Renal cortex interstitium (tissue), 15 donors: ENCODE measurements around the gene TLE5. TPM values are rescaled to one million over a fixed set of nuclear protein-coding genes. Genes with fewer than 3 reads are reported as not detected.

Source experiments
- DNase-seq, 11 donors: peaks; one replicate each; pipeline ENCODE4 v3.0.0-alpha.2; 2013; ENCODE audit warnings: low read depth in 9 of 11, low spot score in 4 of 11; ENCODE audit errors: extremely low read depth in 1 of 11
- long read RNA-seq, 16 experiments: transcript quantifications; one replicate each; lab custom pipeline, GENCODE V29; 2026
- polyA plus RNA-seq, 3 donors: library from polyadenylated mRNA; unstranded; fragments of 120-200 nt; gene quantifications; one replicate each; pipeline ENCODE4 v1.2.1, GENCODE V29; 2013; ENCODE audit not compliant: insufficient read length in 3 of 3

TLE5 gene
- 100 to 1,000 TPM; 419 to 491 (median 450) TPM for polyA plus RNA-seq
- long read RNA-seq, donor 1, transcript AES-205 (2 exons, 367 nt): minor isoform, 11 of 82 reads
- long read RNA-seq, donor 1, transcript AES-202 (7 exons, 1,608 nt): major isoform, 42 of 82 reads
- long read RNA-seq, donor 1, transcript AES-207 (6 exons, 942 nt): minor isoform, 10 of 82 reads
- long read RNA-seq, donor 1, partial matches to known transcripts: 12 of 82 reads
- long read RNA-seq, donor 1, other reads (novel, unspliced or antisense): 0 of 82 reads
- long read RNA-seq, donor 2, transcript AES-207 (6 exons, 942 nt): minor isoform, 6 of 79 reads
- long read RNA-seq, donor 2, transcript AES-210 (3 exons, 1,100 nt): minor isoform, 9 of 79 reads
- long read RNA-seq, donor 2, transcript AES-205 (2 exons, 367 nt): minor isoform, 13 of 79 reads
- long read RNA-seq, donor 2, transcript AES-202 (7 exons, 1,608 nt): major isoform, 43 of 79 reads
- long read RNA-seq, donor 2, partial matches to known transcripts: 5 of 79 reads
- long read RNA-seq, donor 2, other reads (novel, unspliced or antisense): 0 of 79 reads
- long read RNA-seq, donor 3, transcript AES-207 (6 exons, 942 nt): minor isoform, 8 of 146 reads
- long read RNA-seq, donor 3, transcript AES-205 (2 exons, 367 nt): minor isoform, 16 of 146 reads
- long read RNA-seq, donor 3, transcript AES-202 (7 exons, 1,608 nt): major isoform, 101 of 146 reads
- long read RNA-seq, donor 3, partial matches to known transcripts: 12 of 146 reads
- long read RNA-seq, donor 3, other reads (novel, unspliced or antisense): 5 of 146 reads
- long read RNA-seq, donor 4, transcript AES-202 (7 exons, 1,608 nt): major isoform, 72 of 81 reads
- long read RNA-seq, donor 4, partial matches to known transcripts: 0 of 81 reads
- long read RNA-seq, donor 4, other reads (novel, unspliced or antisense): 0 of 81 reads
- long read RNA-seq, donor 5: 0 reads
- long read RNA-seq, donor 6, transcript AES-205 (2 exons, 367 nt): minor isoform, 19 of 90 reads
- long read RNA-seq, donor 6, transcript AES-207 (6 exons, 942 nt): minor isoform, 6 of 90 reads
- long read RNA-seq, donor 6, transcript AES-202 (7 exons, 1,608 nt): major isoform, 59 of 90 reads
- long read RNA-seq, donor 6, partial matches to known transcripts: 0 of 90 reads
- long read RNA-seq, donor 6, other reads (novel, unspliced or antisense): 0 of 90 reads
- long read RNA-seq, donor 7, transcript AES-207 (6 exons, 942 nt): minor isoform, 8 of 111 reads
- long read RNA-seq, donor 7, transcript AES-202 (7 exons, 1,608 nt): major isoform, 85 of 111 reads
- long read RNA-seq, donor 7, transcript AES-205 (2 exons, 367 nt): minor isoform, 10 of 111 reads
- long read RNA-seq, donor 7, partial matches to known transcripts: 0 of 111 reads
- long read RNA-seq, donor 7, other reads (novel, unspliced or antisense): 5 of 111 reads
- long read RNA-seq, donor 8: 0 reads
- long read RNA-seq, donor 9, transcript AES-202 (7 exons, 1,608 nt): major isoform, 78 of 93 reads
- long read RNA-seq, donor 9, partial matches to known transcripts: 0 of 93 reads
- long read RNA-seq, donor 9, other reads (novel, unspliced or antisense): 5 of 93 reads
- long read RNA-seq, donor 10, transcript AES-202 (7 exons, 1,608 nt): major isoform, 69 of 86 reads
- long read RNA-seq, donor 10, transcript AES-205 (2 exons, 367 nt): minor isoform, 8 of 86 reads
- long read RNA-seq, donor 10, partial matches to known transcripts: 6 of 86 reads
- long read RNA-seq, donor 10, other reads (novel, unspliced or antisense): 0 of 86 reads
- long read RNA-seq, donor 11, transcript AES-205 (2 exons, 367 nt): minor isoform, 6 of 91 reads
- long read RNA-seq, donor 11, transcript AES-202 (7 exons, 1,608 nt): major isoform, 68 of 91 reads
- long read RNA-seq, donor 11, partial matches to known transcripts: 7 of 91 reads
- long read RNA-seq, donor 11, other reads (novel, unspliced or antisense): 0 of 91 reads
- long read RNA-seq, donor 12, transcript AES-202 (7 exons, 1,608 nt): major isoform, 21 of 36 reads
- long read RNA-seq, donor 12, partial matches to known transcripts: 6 of 36 reads
- long read RNA-seq, donor 12, other reads (novel, unspliced or antisense): 0 of 36 reads
- long read RNA-seq, donor 13: 0 reads
- long read RNA-seq, donor 14, transcript AES-205 (2 exons, 367 nt): minor isoform, 9 of 83 reads
- long read RNA-seq, donor 14, transcript AES-202 (7 exons, 1,608 nt): major isoform, 61 of 83 reads
- long read RNA-seq, donor 14, partial matches to known transcripts: 0 of 83 reads
- long read RNA-seq, donor 14, other reads (novel, unspliced or antisense): 6 of 83 reads
- long read RNA-seq, donor 15, transcript AES-202 (7 exons, 1,608 nt): major isoform, 29 of 32 reads
- long read RNA-seq, donor 15, partial matches to known transcripts: 0 of 32 reads
- long read RNA-seq, donor 15, other reads (novel, unspliced or antisense): 0 of 32 reads
- long read RNA-seq, donor 16, transcript AES-205 (2 exons, 367 nt): minor isoform, 7 of 256 reads
- long read RNA-seq, donor 16, transcript AES-207 (6 exons, 942 nt): minor isoform, 8 of 256 reads
- long read RNA-seq, donor 16, transcript AES-202 (7 exons, 1,608 nt): major isoform, 207 of 256 reads
- long read RNA-seq, donor 16, partial matches to known transcripts: 12 of 256 reads
- long read RNA-seq, donor 16, other reads (novel, unspliced or antisense): 10 of 256 reads

- no peak for DNase-seq
Measured at GRCh38 chr19:3062165-3063105, at the start of gene TLE5. TSS of gene TLE5 (minus strand) at chr19:3062495. CDS start at chr19:3062200, 295 bp downstream.

GRCh38 chr19:3111586-3112247 lies 49.4 kb upstream of the TLE5 start:
- DNase-seq: no peak

- DNase-seq: no peak
Measured at GRCh38 chr19:3110126-3110825, 48.0 kb upstream of the TLE5 start.

GRCh38 chr19:3109491-3109890 lies 47.2 kb upstream of the TLE5 start:
- DNase-seq: no peak

- no peak for DNase-seq
Measured at GRCh38 chr19:3108775-3109174, 46.5 kb upstream of the TLE5 start.

- DNase-seq: no peak
Measured at GRCh38 chr19:3107658-3108057, 45.4 kb upstream of the TLE5 start.

- DNase-seq: no peak
Measured at GRCh38 chr19:3106509-3107141, 44.3 kb upstream of the TLE5 start.

GRCh38 chr19:3105641-3106508 lies 43.6 kb upstream of the TLE5 start:
- DNase-seq: no peak

GRCh38 chr19:3104708-3104983 lies 42.4 kb upstream of the TLE5 start:
- DNase-seq: no peak

- no peak for DNase-seq
Measured at GRCh38 chr19:3102239-3103140, 40.2 kb upstream of the TLE5 start.

- no peak for DNase-seq
Measured at GRCh38 chr19:3100747-3101730, 38.7 kb upstream of the TLE5 start.
